HCT116 (cell line): Measurements from ENCODE around the gene ARHGEF25. TPM values are rescaled to one million over a fixed set of nuclear protein-coding genes. Genes with fewer than 3 reads are reported as not detected.

ENCODE experiments used
- ATAC-seq: fragments of 200-7000 bp; cut with Tn5 transposase; 2 replicates; pipeline ENCODE4 v1.9.1; 2020; ENCODE audit warnings: mild to moderate bottlenecking, moderate library complexity
- BruUV-seq: library from RNA; stranded (reverse); fragments of 400-500 nt; replicated peaks from 2 replicates; lab custom pipeline; 2021; lab: Mats Ljungman, UMichigan
- CTCF ChIA-PET: fragments of 300-600 bp; sonication (Branson Sonifier 250); formaldehyde crosslinking; loops from one replicate; lab custom pipeline; 2021; ENCODE audit warnings: antibody characterized with exemption; lab: Charles Lee
- POLR2A ChIA-PET: fragments of 300-600, 350-600 bp; sonication (Branson Sonifier 250); formaldehyde crosslinking; loops from one replicate; lab custom pipeline; 2021; ENCODE audit warnings: antibody characterized with exemption; lab: Charles Lee
- RAD21 ChIA-PET, 2 experiments: fragments of 300-600 bp; sonication (Branson Sonifier 250); formaldehyde crosslinking; loops; one replicate each; lab custom pipeline; 2023; ENCODE audit warnings: low total read pairs in 2 of 2; ENCODE audit not compliant: uncharacterized antibody in 2 of 2, unreplicated experiment in 2 of 2, low non-redundant PET in 1 of 2; lab: Charles Lee
- DNase-seq: peaks from one replicate; pipeline ENCODE4 v3.0.0-alpha.2; 2010; ENCODE audit warnings: low read depth, low spot score
- H2AFZ ChIP-seq: fragments of 200-600 bp; shearing (Covaris generic), sonication (generic); 2 replicates; pipeline ENCODE4 v1.6.1; 2017; ENCODE audit warnings: low read depth, mixed run types, mixed read lengths, antibody characterized with exemption, low read length; ENCODE audit not compliant: poor library complexity, severe bottlenecking
- H3K27ac ChIP-seq: 2 replicates; pipeline ENCODE4 v1.5.1; 2012; ENCODE audit warnings: low read depth, low read length
- H3K27me3 ChIP-seq: fragments of 200-600 bp; sonication (generic); 2 replicates; pipeline ENCODE4 v1.6.1; 2016; ENCODE audit warnings: mixed run types, low read length, mixed read lengths; ENCODE audit not compliant: insufficient read depth
- H3K36me3 ChIP-seq, 2 experiments: fragments of 200-500 bp in 1 of 2; fragments of 200-600 bp in 1 of 2; sonication (Bioruptor generic) in 1 of 2; sonication (generic) in 1 of 2; 2 replicates each; pipeline versions ENCODE4 v1.5.1 to v1.6.1; 2014 to 2016; ENCODE audit warnings: low read length in 2 of 2, inconsistent platforms in 1 of 2, mixed read lengths in 1 of 2, mixed run types in 1 of 2; ENCODE audit not compliant: insufficient read depth in 2 of 2, control insufficient read depth in 1 of 2
- H3K4me1 ChIP-seq, 2 experiments: fragments of 200-600 bp in 1 of 2; sonication (generic) in 1 of 2; 2 replicates each; pipeline versions ENCODE4 v1.5.1 to v1.6.1; 2012 to 2017; ENCODE audit warnings: low read length in 2 of 2, inconsistent platforms in 1 of 2, mild to moderate bottlenecking in 1 of 2, mixed read lengths in 1 of 2, mixed run types in 1 of 2, moderate library complexity in 1 of 2; ENCODE audit not compliant: insufficient read depth in 2 of 2, control insufficient read depth in 1 of 2
- H3K4me2 ChIP-seq: fragments of 200-600 bp; sonication (generic); 2 replicates; pipeline ENCODE4 v1.6.1; 2017; ENCODE audit warnings: mixed run types, low read length, mixed read lengths
- H3K4me3 ChIP-seq, 2 experiments: fragments of 200-600 bp in 1 of 2; sonication (generic) in 1 of 2; replicated peaks in 1 of 2; 2 replicates each; pipeline ENCODE4 v1.5.1; 2011 to 2016; ENCODE audit warnings: low read length in 2 of 2, control low read depth in 1 of 2, low read depth in 1 of 2, mild to moderate bottlenecking in 1 of 2, mixed read lengths in 1 of 2, mixed run types in 1 of 2
- H3K79me2 ChIP-seq: fragments of 200-600 bp; sonication (generic); 2 replicates; pipeline ENCODE4 v1.6.1; 2017; ENCODE audit warnings: mild to moderate bottlenecking, mixed run types, low read length, moderate library complexity, mixed read lengths; ENCODE audit not compliant: insufficient read depth
- H3K9ac ChIP-seq: fragments of 200-600 bp; sonication (generic); 2 replicates; pipeline ENCODE4 v1.6.1; 2016; ENCODE audit warnings: low read length, mixed read lengths
- H3K9me2 ChIP-seq: fragments of 200-600 bp; sonication (generic), shearing (Covaris generic); 2 replicates; pipeline ENCODE4 v1.6.1; 2017; ENCODE audit warnings: mixed run types, mild to moderate bottlenecking, moderate library complexity; ENCODE audit not compliant: insufficient read depth
- H3K9me3 ChIP-seq, 2 experiments: fragments of 200-500 bp in 1 of 2; fragments of 200-600 bp in 1 of 2; sonication (Bioruptor generic) in 1 of 2; sonication (generic) in 1 of 2; 2 replicates each; pipeline ENCODE4 v1.6.1; 2014 to 2017; ENCODE audit warnings: low read length in 2 of 2, mixed read lengths in 2 of 2, inconsistent platforms in 1 of 2, low read depth in 1 of 2, mild to moderate bottlenecking in 1 of 2, mixed run types in 1 of 2, moderate library complexity in 1 of 2; ENCODE audit not compliant: control insufficient read depth in 1 of 2, insufficient read depth in 1 of 2
- H4K20me1 ChIP-seq: fragments of 200-600 bp; sonication (generic), shearing (Covaris generic); 2 replicates; pipeline ENCODE4 v1.6.1; 2017; ENCODE audit warnings: mixed run types, mild to moderate bottlenecking, moderate library complexity; ENCODE audit not compliant: insufficient read depth
- EGR1 ChIP-seq: IDR thresholded peaks from 2 replicates; pipeline ENCODE4 v1.6.1; 2012; ENCODE audit warnings: low read depth
- EZH2 ChIP-seq: fragments of 200-600 bp; sonication (generic); IDR thresholded peaks from 2 replicates; pipeline ENCODE4 v1.6.1; 2017; ENCODE audit warnings: antibody characterized with exemption, mixed run types
- SIN3A ChIP-seq: IDR thresholded peaks from 2 replicates; pipeline ENCODE4 v1.6.1; 2012; ENCODE audit warnings: low read depth
- SRF ChIP-seq: IDR thresholded peaks from 2 replicates; pipeline ENCODE4 v1.6.1; 2012; ENCODE audit warnings: low read depth
- TCF7L2 ChIP-seq: IDR thresholded peaks from 2 replicates; pipeline ENCODE4 v1.7.0; 2011; ENCODE audit warnings: borderline replicate concordance, inconsistent platforms; ENCODE audit not compliant: insufficient read depth, insufficient read length; ENCODE audit errors: extremely low read depth
- YY1 ChIP-seq: IDR thresholded peaks from 2 replicates; pipeline ENCODE4 v1.6.1; 2011; ENCODE audit warnings: low read length, low read depth, moderate library complexity, mild to moderate bottlenecking; ENCODE audit not compliant: insufficient replicate concordance; ENCODE audit errors: extremely low read depth
- ZFX ChIP-seq: fragments of 450-650 bp; IDR thresholded peaks from 2 replicates; pipeline ENCODE4 v1.6.1; 2017
- intact Hi-C: fragments of 100-400 bp; cut with micrococcal nuclease; formaldehyde crosslinking; loops from 2 replicates; pipeline ENCODE4 v1.10.0; 2022
- total RNA-seq: library from RNA; stranded (reverse); gene quantifications from one replicate; pipeline ENCODE4 v1.2.1, GENCODE V29; 2021; ENCODE audit not compliant: unreplicated experiment
- TF ChIP-seq, protein P1 (sequence below): IDR thresholded peaks from 2 replicates; pipeline ENCODE4 v1.6.1; 2012
- TF ChIP-seq, protein P2 (sequence below), 3 experiments: fragments of 200-600 bp in 1 of 3; sonication (generic) in 1 of 3; IDR thresholded peaks in 2 of 3; conservative IDR thresholded peaks in 1 of 3; 2 replicates each; pipeline ENCODE4 v1.5.1; 2012 to 2017; ENCODE audit warnings: low read depth in 2 of 3, low read length in 2 of 3, antibody characterized with exemption in 1 of 3, borderline replicate concordance in 1 of 3, control low read depth in 1 of 3, mild to moderate bottlenecking in 1 of 3, mixed read lengths in 1 of 3, mixed run types in 1 of 3, moderate library complexity in 1 of 3; ENCODE audit not compliant: insufficient read depth in 1 of 3
- TF ChIP-seq, protein P3 (sequence below): IDR thresholded peaks from 2 replicates; pipeline ENCODE4 v1.6.1; 2012

Gene ARHGEF25
- total RNA-seq, 1 experiment from 2014 or later, result 3.6 TPM

DNA sequence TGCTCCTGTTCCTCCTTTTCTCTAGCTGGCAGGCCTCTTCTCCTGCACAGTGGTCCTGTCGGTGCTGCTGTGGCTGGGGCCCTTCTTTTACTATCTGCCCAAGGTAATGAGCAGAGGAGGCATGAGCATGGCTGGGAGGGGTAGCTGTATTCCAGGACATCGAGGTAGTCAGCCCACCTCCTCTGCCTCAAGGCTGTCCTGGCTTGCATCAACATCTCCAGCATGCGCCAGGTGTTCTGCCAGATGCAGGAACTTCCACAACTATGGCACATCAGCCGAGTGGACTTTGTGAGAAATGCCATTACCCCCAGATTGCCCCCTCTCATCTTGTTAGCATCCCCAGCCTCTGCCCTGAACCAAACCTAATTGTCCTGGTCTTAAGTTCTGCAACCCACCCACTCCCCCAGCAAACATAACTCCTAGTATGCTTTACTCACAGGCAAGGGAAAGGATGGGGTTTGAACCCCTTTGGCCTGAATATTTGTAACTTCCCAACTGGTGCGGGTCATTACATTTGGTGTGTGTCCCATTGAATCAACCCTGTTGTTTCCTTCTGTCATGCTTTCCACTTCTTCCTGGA is 12.7 kb downstream of the ARHGEF25 start:
- intact Hi-C loops, result no loop called here
- RAD21 ChIA-PET, result no interaction called here
- POLR2A ChIA-PET, result no interaction called here
- H3K27ac ChIP-seq, result no peak overlapping the region
- no peaks in the 10 kb centered on the region for H4K20me1 ChIP-seq
- no peak overlapping the region for H2AFZ ChIP-seq
- H3K9ac ChIP-seq, result no peak overlapping the region
- H3K4me1 ChIP-seq, result no peaks in the 10 kb centered on the region
- no peak for ATAC-seq
- H3K9me3 ChIP-seq, result no peaks in the 10 kb centered on the region
- H3K4me3 ChIP-seq, result no peak overlapping the region
- DNase-seq, result no peak
- H3K36me3 ChIP-seq, result peaks cover 0 to 14% of the 10 kb centered on the region in 2 experiments; a peak in 2 of 4 replicates
- CTCF ChIA-PET, result no interaction called here
- no TSS peak for BruUV-seq
- no peaks in the 10 kb centered on the region for H3K9me2 ChIP-seq
- TF ChIP-seq YY1 (no peak), TCF7L2 (no peak), EGR1 (no peak), ZFX (no peak), EZH2 (no peak), SRF (no peak), SIN3A (no peak)
- TF ChIP-seq, protein P1, sequence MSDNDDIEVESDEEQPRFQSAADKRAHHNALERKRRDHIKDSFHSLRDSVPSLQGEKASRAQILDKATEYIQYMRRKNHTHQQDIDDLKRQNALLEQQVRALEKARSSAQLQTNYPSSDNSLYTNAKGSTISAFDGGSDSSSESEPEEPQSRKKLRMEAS, result no peak
- TF ChIP-seq, protein P2, sequence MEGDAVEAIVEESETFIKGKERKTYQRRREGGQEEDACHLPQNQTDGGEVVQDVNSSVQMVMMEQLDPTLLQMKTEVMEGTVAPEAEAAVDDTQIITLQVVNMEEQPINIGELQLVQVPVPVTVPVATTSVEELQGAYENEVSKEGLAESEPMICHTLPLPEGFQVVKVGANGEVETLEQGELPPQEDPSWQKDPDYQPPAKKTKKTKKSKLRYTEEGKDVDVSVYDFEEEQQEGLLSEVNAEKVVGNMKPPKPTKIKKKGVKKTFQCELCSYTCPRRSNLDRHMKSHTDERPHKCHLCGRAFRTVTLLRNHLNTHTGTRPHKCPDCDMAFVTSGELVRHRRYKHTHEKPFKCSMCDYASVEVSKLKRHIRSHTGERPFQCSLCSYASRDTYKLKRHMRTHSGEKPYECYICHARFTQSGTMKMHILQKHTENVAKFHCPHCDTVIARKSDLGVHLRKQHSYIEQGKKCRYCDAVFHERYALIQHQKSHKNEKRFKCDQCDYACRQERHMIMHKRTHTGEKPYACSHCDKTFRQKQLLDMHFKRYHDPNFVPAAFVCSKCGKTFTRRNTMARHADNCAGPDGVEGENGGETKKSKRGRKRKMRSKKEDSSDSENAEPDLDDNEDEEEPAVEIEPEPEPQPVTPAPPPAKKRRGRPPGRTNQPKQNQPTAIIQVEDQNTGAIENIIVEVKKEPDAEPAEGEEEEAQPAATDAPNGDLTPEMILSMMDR (IDR thresholded peaks at IDR 0.05 in 2 of 3, conservative IDR thresholded peaks at IDR 0.05 in 1 of 3; ENCODE audit: borderline replicate concordance in 1 of 3, insufficient read depth in 1 of 3, low read depth in 2 of 3, low read length in 2 of 3), result no peak
- TF ChIP-seq, protein P3, sequence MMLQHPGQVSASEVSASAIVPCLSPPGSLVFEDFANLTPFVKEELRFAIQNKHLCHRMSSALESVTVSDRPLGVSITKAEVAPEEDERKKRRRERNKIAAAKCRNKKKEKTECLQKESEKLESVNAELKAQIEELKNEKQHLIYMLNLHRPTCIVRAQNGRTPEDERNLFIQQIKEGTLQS, result no peak
- H3K27me3 ChIP-seq, result peaks cover 4% of the 10 kb centered on the region; the same call in 1 of the 2 replicates
- no peak overlapping the region for H3K4me2 ChIP-seq
- H3K79me2 ChIP-seq, result no peaks in the 10 kb centered on the region
